ENCODE results near the gene TCFL5.

The TCFL5 gene

DNA sequence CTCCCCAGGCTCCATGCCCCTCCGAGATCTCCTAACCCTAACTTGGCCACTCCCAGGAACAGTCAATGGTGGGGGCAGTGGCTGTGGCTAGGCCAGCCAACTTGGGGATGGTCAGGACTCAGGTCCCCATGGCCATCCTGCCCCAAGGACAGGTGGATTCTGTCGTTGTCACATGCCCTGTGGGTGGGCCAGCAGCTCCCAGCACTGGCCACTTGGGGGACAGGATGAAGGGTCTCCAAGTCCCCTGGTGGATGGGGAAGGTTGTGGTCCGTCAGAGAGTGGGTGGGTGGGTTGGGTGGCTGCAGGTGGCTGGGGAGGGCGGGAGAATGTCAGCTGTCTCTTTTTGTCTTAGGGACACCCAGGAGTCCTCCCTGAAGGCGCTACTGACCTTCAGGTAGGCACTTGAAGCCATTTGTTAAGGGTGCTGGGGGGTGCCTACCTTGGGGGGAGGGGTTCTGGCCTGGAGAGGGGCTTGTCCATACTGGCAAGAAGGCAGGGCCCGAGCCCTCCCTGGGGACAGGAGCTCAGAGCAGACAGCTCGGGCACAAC lies 39.3 kb downstream of the TCFL5 start:
- Histone ChIP-seq H3F3A (ENCODE audit: insufficient read depth, low read length) (no peaks in the 10 kb centered on the region), H3K36me3 (replicated peaks; ENCODE audit: insufficient read depth, low read length) (no peaks in the 10 kb centered on the region)
- DNase-seq, result no peak

DNA sequence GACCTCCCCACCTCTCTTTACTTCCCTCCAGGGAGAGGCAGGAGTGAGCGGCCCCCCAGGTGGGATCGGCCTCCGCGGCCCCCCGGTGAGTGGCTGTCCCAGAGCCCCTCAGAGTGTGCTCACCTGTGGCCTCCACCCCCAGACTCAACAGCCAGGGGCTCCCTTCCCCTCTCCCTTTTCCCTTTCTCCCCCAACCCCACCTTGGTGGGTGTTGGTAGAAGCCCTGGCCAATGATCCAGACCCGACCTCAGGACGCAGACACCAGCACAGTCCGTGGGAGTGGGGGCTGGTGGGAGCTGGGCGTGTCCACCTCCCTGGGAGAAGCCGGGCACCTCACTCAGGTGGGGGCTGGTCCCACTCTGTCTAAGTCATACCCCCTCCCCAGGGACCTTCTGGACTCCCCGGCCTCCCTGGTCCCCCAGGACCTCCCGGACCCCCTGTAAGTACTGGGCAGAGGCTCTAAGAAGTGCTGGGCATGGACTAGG lies 39.9 kb downstream of the TCFL5 start:
- Histone ChIP-seq H3K36me3 (replicated peaks; ENCODE audit: insufficient read depth, low read length) (no peaks in the 10 kb centered on the region), H3K4me3 (ENCODE audit: low read length) (no peak overlapping the region), H3K79me2 (ENCODE audit: low read length) (no peaks in the 10 kb centered on the region), H3K27me3 (replicated peaks; ENCODE audit: insufficient read depth, low read length) (peaks cover 60% of the 10 kb centered on the region), H2AFZ (ENCODE audit: low read length) (no peak overlapping the region), H4K20me1 (ENCODE audit: insufficient read depth, low read length) (no peaks in the 10 kb centered on the region), H3K9me2 (replicated peaks; ENCODE audit: insufficient read depth, low read length) (no peaks in the 10 kb centered on the region), H3K9me3 (replicated peaks; ENCODE audit: insufficient read depth, low read length) (no peaks in the 10 kb centered on the region), H3K4me2 (ENCODE audit: low read depth, low read length) (no peak overlapping the region), H3K9ac (ENCODE audit: low read length) (no peak overlapping the region), H3K4me1 (ENCODE audit: low read length) (peaks cover 6% of the 10 kb centered on the region), H3K27ac (ENCODE audit: low read length) (no peak overlapping the region), H3F3A (ENCODE audit: insufficient read depth, low read length) (no peaks in the 10 kb centered on the region)
- TF ChIP-seq, protein P1, sequence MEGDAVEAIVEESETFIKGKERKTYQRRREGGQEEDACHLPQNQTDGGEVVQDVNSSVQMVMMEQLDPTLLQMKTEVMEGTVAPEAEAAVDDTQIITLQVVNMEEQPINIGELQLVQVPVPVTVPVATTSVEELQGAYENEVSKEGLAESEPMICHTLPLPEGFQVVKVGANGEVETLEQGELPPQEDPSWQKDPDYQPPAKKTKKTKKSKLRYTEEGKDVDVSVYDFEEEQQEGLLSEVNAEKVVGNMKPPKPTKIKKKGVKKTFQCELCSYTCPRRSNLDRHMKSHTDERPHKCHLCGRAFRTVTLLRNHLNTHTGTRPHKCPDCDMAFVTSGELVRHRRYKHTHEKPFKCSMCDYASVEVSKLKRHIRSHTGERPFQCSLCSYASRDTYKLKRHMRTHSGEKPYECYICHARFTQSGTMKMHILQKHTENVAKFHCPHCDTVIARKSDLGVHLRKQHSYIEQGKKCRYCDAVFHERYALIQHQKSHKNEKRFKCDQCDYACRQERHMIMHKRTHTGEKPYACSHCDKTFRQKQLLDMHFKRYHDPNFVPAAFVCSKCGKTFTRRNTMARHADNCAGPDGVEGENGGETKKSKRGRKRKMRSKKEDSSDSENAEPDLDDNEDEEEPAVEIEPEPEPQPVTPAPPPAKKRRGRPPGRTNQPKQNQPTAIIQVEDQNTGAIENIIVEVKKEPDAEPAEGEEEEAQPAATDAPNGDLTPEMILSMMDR (IDR thresholded peaks at IDR 0.05; ENCODE audit: low read length), result no peak
- no peak for TF ChIP-seq EZH2 (optimal IDR thresholded peaks at IDR 0.05; ENCODE audit: low read depth, low read length)
- no peak for TF ChIP-seq EZH2phosphoT487 (IDR thresholded peaks at IDR 0.05; ENCODE audit: low read length)
- DNase-seq, result no peak

More for the DNA sequence above, 39.3 kb downstream of the TCFL5 start:
- H3K9me2 ChIP-seq (replicated peaks; ENCODE audit: insufficient read depth, low read length), result no peaks in the 10 kb centered on the region
- H3K4me1 ChIP-seq (ENCODE audit: low read length), result peaks cover 6% of the 10 kb centered on the region
- H3K9me3 ChIP-seq (replicated peaks; ENCODE audit: insufficient read depth, low read length), result no peaks in the 10 kb centered on the region
- no peak overlapping the region for H3K4me3 ChIP-seq (ENCODE audit: low read length)
- no peak overlapping the region for H3K27ac ChIP-seq (ENCODE audit: low read length)
- TF ChIP-seq, protein P1 (IDR thresholded peaks at IDR 0.05; ENCODE audit: low read length), result no peak
- TF ChIP-seq EZH2phosphoT487 (IDR thresholded peaks at IDR 0.05; ENCODE audit: low read length), result no peak
- no peak for TF ChIP-seq EZH2 (optimal IDR thresholded peaks at IDR 0.05; ENCODE audit: low read depth, low read length)
- no peak overlapping the region for H2AFZ ChIP-seq (ENCODE audit: low read length)
- H3K27me3 ChIP-seq (replicated peaks; ENCODE audit: insufficient read depth, low read length), result peaks cover 63% of the 10 kb centered on the region
- H3K79me2 ChIP-seq (ENCODE audit: low read length), result no peaks in the 10 kb centered on the region
- H3K4me2 ChIP-seq (ENCODE audit: low read depth, low read length), result no peak overlapping the region
- no peaks in the 10 kb centered on the region for H4K20me1 ChIP-seq (ENCODE audit: insufficient read depth, low read length)
- no peak overlapping the region for H3K9ac ChIP-seq (ENCODE audit: low read length)

DNA sequence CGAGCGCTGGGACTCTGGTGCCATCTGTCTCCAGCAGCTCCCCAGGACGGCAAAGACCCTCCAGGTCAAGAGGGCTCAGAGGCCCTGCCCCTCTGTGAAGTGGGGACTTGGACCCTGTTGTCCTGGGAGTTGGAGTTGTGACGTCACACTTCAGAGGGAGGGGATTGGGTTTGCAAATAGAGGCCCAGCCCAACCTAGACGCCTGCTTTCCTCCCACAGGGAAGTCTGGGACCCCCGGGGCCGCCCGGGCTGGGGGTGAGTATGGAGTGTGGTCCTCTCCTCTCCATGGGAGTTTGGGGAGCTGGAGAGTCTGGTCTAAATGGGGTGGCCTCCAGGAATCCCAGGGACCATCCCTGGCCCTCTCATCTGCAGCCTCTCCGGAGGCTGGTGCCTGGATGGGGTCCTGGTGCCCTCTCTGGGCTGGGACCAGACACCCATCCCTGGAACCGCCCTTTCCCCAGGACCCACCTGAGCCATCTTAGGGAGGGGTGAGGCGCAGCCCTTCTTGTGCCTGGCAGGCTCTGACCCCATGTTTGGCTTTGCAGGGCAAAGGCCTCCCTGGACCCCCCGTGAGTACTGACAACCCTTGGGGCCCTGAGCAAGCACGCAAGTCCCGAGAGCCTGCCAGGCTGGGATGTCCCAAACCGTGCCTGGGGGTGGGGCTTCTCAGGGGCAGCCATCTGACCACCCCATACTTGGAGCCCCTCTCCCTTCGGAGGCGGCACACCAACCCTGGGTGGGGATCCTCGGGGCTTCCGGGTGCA lies 40.5 kb downstream of the TCFL5 start:
- peaks cover 6% of the 10 kb centered on the region for H3K4me1 ChIP-seq (ENCODE audit: low read length)
- H3K36me3 ChIP-seq (replicated peaks; ENCODE audit: insufficient read depth, low read length), result no peaks in the 10 kb centered on the region
- H3K4me3 ChIP-seq (ENCODE audit: low read length), result no peak overlapping the region
- TF ChIP-seq EZH2phosphoT487 (IDR thresholded peaks at IDR 0.05; ENCODE audit: low read length) (no peak), EZH2 (optimal IDR thresholded peaks at IDR 0.05; ENCODE audit: low read depth, low read length) (no peak)
- TF ChIP-seq, protein P1 (IDR thresholded peaks at IDR 0.05; ENCODE audit: low read length), result no peak
- no peak overlapping the region for H3K27ac ChIP-seq (ENCODE audit: low read length)
- H3K4me2 ChIP-seq (ENCODE audit: low read depth, low read length), result no peak overlapping the region
- H3F3A ChIP-seq (ENCODE audit: insufficient read depth, low read length), result no peaks in the 10 kb centered on the region
- no peak for DNase-seq
- no peak overlapping the region for H2AFZ ChIP-seq (ENCODE audit: low read length)
- H3K79me2 ChIP-seq (ENCODE audit: low read length), result no peaks in the 10 kb centered on the region
- peaks cover 60% of the 10 kb centered on the region for H3K27me3 ChIP-seq (replicated peaks; ENCODE audit: insufficient read depth, low read length)
- H3K9ac ChIP-seq (ENCODE audit: low read length), result no peak overlapping the region
- H3K9me3 ChIP-seq (replicated peaks; ENCODE audit: insufficient read depth, low read length), result no peaks in the 10 kb centered on the region
- H4K20me1 ChIP-seq (ENCODE audit: insufficient read depth, low read length), result no peaks in the 10 kb centered on the region
- H3K9me2 ChIP-seq (replicated peaks; ENCODE audit: insufficient read depth, low read length), result no peaks in the 10 kb centered on the region
